Ramos (cell line): ENCODE data around the gene UPK2.

Experiments
- in situ Hi-C: fragments of 300-500 bp; cut with MboI; formaldehyde crosslinking; loops from one replicate; pipeline ENCODE4 v1.14.3; 2022; ENCODE audit warnings: low sequenced_read_pairs; ENCODE audit not compliant: unreplicated experiment

UPK2 gene

GRCh38 chr11:118956094-118956846 is at the start of gene UPK2:
Gene UPK2, plus strand, starts transcription at chr11:118956298. Its CDS starts 53 bp downstream, at chr11:118956351.
- in situ Hi-C loops = loop anchor here (5.0 kb wide), 2 partner anchors 49 to 264 kb away; no protein-coding TSS in a partner anchor

DNA sequence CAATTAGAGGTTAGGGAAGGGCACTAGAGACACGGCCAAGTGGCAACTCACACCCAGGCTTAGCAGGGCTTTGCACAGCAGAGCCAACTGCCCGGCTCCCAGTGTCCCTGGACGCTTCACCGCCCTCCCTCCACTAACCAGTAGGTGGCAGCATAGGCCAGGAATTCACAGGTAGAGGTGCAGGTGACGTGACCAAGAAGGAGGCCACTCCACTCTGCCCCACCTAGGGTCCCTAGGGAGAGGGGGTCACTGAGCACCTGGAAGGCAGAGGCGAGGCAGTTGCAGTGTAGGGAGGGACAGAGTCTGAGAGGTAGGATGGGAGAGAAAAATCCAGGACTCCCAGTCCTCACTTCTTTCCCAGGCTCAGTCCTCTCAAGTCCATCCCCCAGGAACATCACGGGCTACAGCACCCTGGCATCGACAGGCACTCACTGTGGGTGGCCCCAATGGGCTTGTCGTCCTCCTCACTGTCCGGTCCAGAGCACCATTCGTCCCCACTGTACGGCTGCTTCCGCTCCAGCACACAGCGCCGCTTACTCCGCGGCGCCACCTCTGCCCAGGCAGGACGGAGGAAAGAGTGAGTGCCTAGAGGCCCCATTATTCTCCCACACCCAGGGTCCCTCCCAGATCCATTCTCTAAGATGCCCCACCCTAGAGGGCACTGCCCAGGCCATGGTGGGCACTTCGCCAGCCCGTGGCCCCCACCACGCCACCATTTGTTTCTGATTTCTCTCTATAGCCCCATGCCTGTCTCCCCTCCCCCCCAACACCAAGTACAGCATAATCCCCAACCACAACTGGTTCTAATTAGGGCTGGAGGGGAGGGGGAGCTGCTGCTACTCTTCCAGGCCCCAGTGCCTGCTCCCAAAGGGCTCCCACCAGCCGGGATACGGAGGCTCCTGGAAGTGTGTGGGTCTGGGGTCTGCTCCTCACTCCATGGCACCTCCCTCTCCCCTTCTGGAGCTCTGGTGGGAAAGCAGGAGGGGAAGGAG is 48.8 kb upstream of the UPK2 start:
- in situ Hi-C loops = loop anchor here (5.0 kb wide), 1 partner anchor 50 kb away; the partner anchor contains the start of gene UPK2

GRCh38 chr11:118908264-118908663 is 47.8 kb upstream of the UPK2 start:
- in situ Hi-C loops = loop anchor here (5.0 kb wide), 1 partner anchor 49 kb away; the partner anchor contains the start of gene UPK2

GRCh38 chr11:118908901-118909618 is 47.0 kb upstream of the UPK2 start:
- in situ Hi-C loops = loop anchor here (5.0 kb wide), 1 partner anchor 48 kb away; the partner anchor contains the start of gene UPK2

DNA sequence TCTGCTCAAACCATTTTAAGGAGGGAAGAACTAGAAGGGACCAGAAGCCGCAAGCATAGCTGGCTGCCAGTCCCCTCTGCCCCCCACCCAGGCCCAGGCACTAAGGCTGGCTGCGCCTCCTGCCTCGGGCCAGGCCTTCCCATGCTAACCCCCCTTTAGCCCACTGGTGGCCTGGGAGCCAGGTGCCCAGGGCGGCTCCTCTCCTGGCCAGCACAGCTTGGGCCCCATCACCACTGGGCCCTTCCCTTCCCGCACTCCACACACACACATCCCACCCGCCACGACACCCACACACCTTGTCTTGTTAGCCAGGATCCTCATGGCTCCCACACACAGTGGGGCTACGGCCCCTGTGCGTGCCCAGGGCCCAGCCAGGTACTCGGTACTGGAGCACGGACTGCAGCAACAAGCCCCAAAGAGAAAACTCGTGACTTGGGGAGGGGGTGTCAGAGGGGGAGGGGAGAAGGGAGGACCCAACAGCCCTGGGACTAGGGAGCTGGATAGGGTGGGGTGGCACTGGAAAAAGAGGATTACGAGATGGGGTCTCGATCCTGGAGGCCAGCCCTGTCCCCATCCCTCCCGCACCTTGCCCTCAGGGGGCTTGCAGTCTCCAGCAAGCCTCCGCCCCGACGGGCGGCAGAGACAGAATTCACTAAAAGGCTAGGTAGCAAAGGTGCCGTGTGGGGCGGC is 46.3 kb upstream of the UPK2 start:
- in situ Hi-C loops = loop anchor here (5.0 kb wide), 1 partner anchor 48 kb away; the partner anchor contains the start of gene UPK2

GRCh38 chr11:118910309-118911112 is 45.6 kb upstream of the UPK2 start:
- in situ Hi-C loops = no loop called here

DNA sequence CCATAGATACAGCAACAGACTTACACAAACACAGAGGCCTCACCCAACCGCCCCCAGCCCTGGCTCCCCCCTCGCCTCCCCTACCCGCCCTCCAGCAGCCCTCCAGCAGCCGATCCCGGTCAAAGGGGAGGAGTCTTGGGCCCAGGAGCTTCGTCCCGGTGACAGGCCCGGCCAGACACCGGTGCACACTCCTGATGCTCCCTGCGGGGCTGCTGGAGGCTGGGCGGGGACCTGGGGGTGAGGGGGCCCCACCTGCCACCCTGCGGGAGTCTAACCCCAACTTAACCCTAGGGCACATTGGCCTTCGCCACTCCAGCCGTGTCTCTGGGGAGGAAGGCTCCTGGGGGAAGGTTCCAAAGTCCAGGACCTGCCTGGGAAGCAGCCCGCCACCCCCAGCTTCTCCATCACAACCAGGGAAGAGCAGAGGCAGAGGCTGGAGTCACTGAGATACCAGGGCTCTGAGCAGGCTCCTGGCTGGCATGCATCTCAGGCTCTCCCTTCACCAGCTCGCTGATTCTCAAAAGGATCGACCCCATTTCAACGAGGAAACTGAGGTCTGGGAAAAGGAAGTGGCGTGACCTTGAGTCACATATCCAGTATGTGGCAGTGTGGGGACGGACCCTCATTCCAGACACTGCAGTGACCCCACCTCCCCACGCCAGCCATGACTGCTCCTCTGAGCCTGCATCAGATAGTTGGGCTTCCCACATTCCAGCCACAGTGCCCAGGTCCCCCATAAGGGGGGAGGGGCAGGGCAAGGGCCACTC is 44.8 kb upstream of the UPK2 start:
- in situ Hi-C loops = no loop called here

DNA sequence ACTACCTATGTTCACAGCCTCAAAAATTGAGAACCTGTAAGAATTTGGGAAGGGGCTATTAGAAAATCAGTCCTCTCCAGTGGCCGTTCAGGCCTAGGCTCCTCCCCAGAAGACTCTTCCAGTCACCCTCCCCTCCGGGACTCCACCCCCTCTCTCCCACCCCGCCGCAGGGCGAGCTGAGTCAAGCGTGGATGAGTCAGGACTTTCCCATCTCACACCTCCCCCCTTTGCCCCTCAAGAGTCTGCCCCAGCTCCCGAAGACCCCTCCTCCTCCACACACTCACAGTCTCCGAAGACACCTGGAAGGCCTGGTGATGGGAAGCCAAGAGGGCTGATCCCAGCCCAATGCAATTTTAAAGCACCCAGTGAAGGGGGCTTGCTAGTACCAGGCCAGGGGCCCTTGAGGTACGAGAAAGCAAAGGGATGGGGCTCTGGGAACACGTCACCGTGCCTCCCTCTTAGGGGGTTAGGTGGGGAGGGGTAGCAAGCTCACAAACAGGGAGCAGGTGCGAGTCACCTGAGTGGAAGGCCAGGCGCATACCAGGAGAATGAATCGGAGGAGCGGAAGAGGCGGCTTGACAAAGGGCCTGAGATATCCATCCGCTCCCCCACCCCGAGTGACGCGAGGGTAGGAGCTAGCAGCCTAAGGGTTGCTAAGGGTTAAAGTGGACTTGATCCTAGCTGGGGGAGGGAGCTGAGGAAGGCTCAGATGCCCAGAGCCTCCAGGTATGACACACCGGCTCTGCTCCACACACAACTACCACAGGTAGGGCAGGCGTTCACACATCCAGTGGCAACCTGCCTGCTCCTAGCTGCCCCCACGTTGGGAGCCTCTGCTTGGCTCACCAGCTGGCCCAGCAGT is 44.0 kb upstream of the UPK2 start:
- in situ Hi-C loops = no loop called here

GRCh38 chr11:118912742-118913410 is 43.2 kb upstream of the UPK2 start:
- in situ Hi-C loops = no loop called here

GRCh38 chr11:118913411-118914125 is 42.5 kb upstream of the UPK2 start:
- in situ Hi-C loops = no loop called here

GRCh38 chr11:118914178-118914918 is 41.8 kb upstream of the UPK2 start:
- in situ Hi-C loops = no loop called here

GRCh38 chr11:118914987-118915386 is 41.1 kb upstream of the UPK2 start:
- in situ Hi-C loops = no loop called here

DNA sequence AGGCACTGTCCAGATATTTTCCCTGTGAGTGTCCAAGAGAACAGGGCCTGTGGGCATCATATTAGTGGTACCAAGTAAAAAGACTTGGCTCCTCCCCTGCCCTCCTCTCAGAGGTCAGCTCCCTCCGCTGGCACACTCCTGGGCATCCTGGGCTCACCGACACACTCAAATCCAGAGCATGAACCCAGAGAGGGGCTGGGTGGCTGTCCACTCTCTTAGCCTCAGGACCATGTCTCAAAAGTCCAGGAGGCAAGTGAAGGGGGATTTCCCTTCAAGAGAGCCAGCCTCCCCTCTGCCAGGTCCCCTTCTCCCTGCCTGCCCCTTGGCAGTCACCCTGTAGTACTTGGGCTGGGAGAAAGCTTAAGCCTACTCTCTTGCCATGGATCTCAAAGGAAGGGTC is 40.7 kb upstream of the UPK2 start:
- in situ Hi-C loops = no loop called here

GRCh38 chr11:118915941-118916841 is 39.9 kb upstream of the UPK2 start:
- in situ Hi-C loops = no loop called here
